ENCODE measurements around the gene CHN2.

GRCh38 chr7:29353810-29354209, 159.2 kb downstream of the CHN2 start:
- TF ChIP-seq CTCF (IDR thresholded peaks at IDR 0.05 in 8 of 11, conservative IDR thresholded peaks at IDR 0.05 in 3 of 11), result no peak
- TF ChIP-seq POLR2AphosphoS5 (IDR thresholded peaks at IDR 0.05), result no peak

All from spleen (tissue), 7 donors.